Sigmoid colon (tissue), 7 donors: ENCODE data around the gene PRKCZ. TPM values are rescaled to one million over a fixed set of nuclear protein-coding genes. Genes with fewer than 3 reads are reported as not detected.

Experiments
- DNase-seq: peaks from one replicate; pipeline ENCODE4 v3.0.0-alpha.2; 2019
- H3K27ac ChIP-seq, 4 donors: fragments of 200-600 bp; sonication (generic); one replicate each; pipeline ENCODE4 v1.5.1; 2016 to 2019; ENCODE audit warnings: mild to moderate bottlenecking in 1 of 4
- H3K27me3 ChIP-seq, 3 donors: fragments of 200-600 bp; sonication (generic); one replicate each; pipeline ENCODE4 v1.5.1; 2019; ENCODE audit warnings: mild to moderate bottlenecking in 1 of 3
- H3K36me3 ChIP-seq, 4 donors: fragments of 200-600 bp; sonication (generic); one replicate each; pipeline ENCODE4 v1.5.1; 2016 to 2019
- H3K4me1 ChIP-seq, 4 donors: fragments of 200-600 bp; sonication (generic); one replicate each; pipeline ENCODE4 v1.5.1; 2017 to 2019
- H3K4me3 ChIP-seq, 4 donors: fragments of 200-600 bp; sonication (generic); one replicate each; pipeline ENCODE4 v1.5.1; 2017 to 2019; ENCODE audit warnings: mild to moderate bottlenecking in 2 of 4, moderate library complexity in 1 of 4
- H3K9me3 ChIP-seq, 4 donors: fragments of 200-600 bp in 3 of 4; sonication (generic) in 3 of 4; one replicate each; pipeline versions ENCODE4 v1.5.1 to v1.6.1; 2013 to 2019
- CTCF ChIP-seq, 4 experiments: fragments of 450-650 bp in 3 of 4; fragments of 200-600 bp in 1 of 4; IDR thresholded peaks; one replicate each; pipeline ENCODE4 v1.5.1; 2016 to 2019; ENCODE audit warnings: antibody characterized with exemption in 4 of 4, mild to moderate bottlenecking in 3 of 4, moderate library complexity in 2 of 4
- EP300 ChIP-seq, 4 donors: sonication (generic); formaldehyde crosslinking; IDR thresholded peaks; one replicate each; pipeline ENCODE4 v1.6.1; 2017; ENCODE audit warnings: antibody characterized with exemption in 4 of 4
- POLR2A ChIP-seq, 2 donors: fragments of 450-650 bp; IDR thresholded peaks; one replicate each; pipeline ENCODE4 v1.6.1; 2016; ENCODE audit warnings: antibody characterized with exemption in 2 of 2, mild to moderate bottlenecking in 2 of 2, moderate library complexity in 2 of 2
- POLR2AphosphoS5 ChIP-seq, 4 donors: sonication (generic); formaldehyde crosslinking; IDR thresholded peaks; one replicate each; pipeline ENCODE4 v1.6.1; 2017; ENCODE audit warnings: antibody characterized with exemption in 4 of 4
- WGBS, 2 donors: extraction: QIAGEN DNeasy Blood & Tissue Kit; methylation state at CpG; one replicate each; pipeline ENCODE4 v1.1.7; 2013; 5-methylcytosine and 5-hydroxymethylcytosine counted together
- intact Hi-C: fragments of 100-400 bp; cut with DNase I; formaldehyde crosslinking; loops from one replicate; pipeline ENCODE4 v1.15.1; 2023
- polyA plus RNA-seq, 3 donors: library from polyadenylated mRNA; stranded (reverse); fragments of 200-250 nt; gene quantifications; one replicate each; pipeline ENCODE4 v1.2.3, GENCODE V29; 2013
- total RNA-seq, 4 donors: library from RNA; depleted of rRNA; stranded (reverse); fragments of >200 nt; gene quantifications; one replicate each; pipeline ENCODE4 v1.1.0, GENCODE V29; 2016
- donor health status: healthy with polysubstance abuse.
- donor health status: Bipolar disorder and iron deficiency.
- donor health status: healthy.

The PRKCZ gene
- total and polyA plus RNA-seq, 7 donors: 1.4 to 52.9 (median 4.8) TPM

- DNase-seq: no peak
- H3K4me3 ChIP-seq: peak overlapping the region in 2 of 4 donors; percentile 25 to 30
- WGBS, 2 donors: 11 to 14% methylated on average over 61 of the region's 61 CpGs
- no peak overlapping the region for H3K27ac ChIP-seq
- H3K9me3 ChIP-seq: no peaks in the 10 kb centered on the region
- intact Hi-C loops: no loop called here
- H3K27me3 ChIP-seq: peaks cover 42 to 97% (median 81%) of the 10 kb centered on the region in 3 donors
- no peak for TF ChIP-seq EP300 (IDR thresholded peaks at IDR 0.05)
- no peak for TF ChIP-seq POLR2AphosphoS5 (IDR thresholded peaks at IDR 0.05)
- TF ChIP-seq POLR2A (IDR thresholded peaks at IDR 0.05): no peak
- TF ChIP-seq CTCF (IDR thresholded peaks at IDR 0.05): no peak
- H3K36me3 ChIP-seq: no peaks in the 10 kb centered on the region
- peaks cover 0 to 11% (median 8%) of the 10 kb centered on the region in 4 donors for H3K4me1 ChIP-seq
Measured at GRCh38 chr1:2019571-2020309, 30.5 kb upstream of the PRKCZ start.

GRCh38 chr1:2020310-2020655 lies 29.9 kb upstream of the PRKCZ start:
- Histone ChIP-seq H3K4me3 (no peak overlapping the region), H3K27me3 (peaks cover 43 to 97% (median 83%) of the 10 kb centered on the region in 3 donors), H3K4me1 (peaks cover 0 to 13% (median 10%) of the 10 kb centered on the region in 4 donors), H3K36me3 (no peaks in the 10 kb centered on the region), H3K27ac (no peak overlapping the region), H3K9me3 (no peaks in the 10 kb centered on the region)
- no peak for DNase-seq
- 82 to 85% methylated on average over 11 of the region's 11 CpGs for WGBS, 2 donors
- intact Hi-C loops: no loop called here
- no peak for TF ChIP-seq CTCF (IDR thresholded peaks at IDR 0.05)
- TF ChIP-seq EP300 (IDR thresholded peaks at IDR 0.05): no peak

- no peak for TF ChIP-seq CTCF (IDR thresholded peaks at IDR 0.05)
- no peak for TF ChIP-seq EP300 (IDR thresholded peaks at IDR 0.05)
- TF ChIP-seq POLR2A (IDR thresholded peaks at IDR 0.05): no peak
- TF ChIP-seq POLR2AphosphoS5 (IDR thresholded peaks at IDR 0.05): no peak
- intact Hi-C loops: no loop called here
- DNase-seq: no peak
Measured at GRCh38 chr1:2021550-2021949, 28.7 kb upstream of the PRKCZ start.

GRCh38 chr1:2022063-2022770 lies 28.0 kb upstream of the PRKCZ start:
- H3K9me3 ChIP-seq: no peaks in the 10 kb centered on the region
- H3K27ac ChIP-seq: no peak overlapping the region
- 68 to 76% methylated on average over 21 of the region's 21 CpGs for WGBS, 2 donors
- DNase-seq: no peak
- TF ChIP-seq POLR2A (IDR thresholded peaks at IDR 0.05) (no peak), CTCF (IDR thresholded peaks at IDR 0.05) (no peak)
- intact Hi-C loops: no loop called here
- no peak overlapping the region for H3K4me3 ChIP-seq
- peaks cover 45 to 80% (median 77%) of the 10 kb centered on the region in 3 donors for H3K27me3 ChIP-seq
- H3K4me1 ChIP-seq: peaks cover 0 to 19% (median 17%) of the 10 kb centered on the region in 4 donors
- H3K36me3 ChIP-seq: no peaks in the 10 kb centered on the region

More at GRCh38 chr1:2021550-2021949, 28.7 kb upstream of the PRKCZ start:
- WGBS, 2 donors: 89 to 91% methylated on average over 25 of the region's 25 CpGs
- Histone ChIP-seq H3K36me3 (no peaks in the 10 kb centered on the region), H3K4me1 (peaks cover 0 to 19% (median 17%) of the 10 kb centered on the region in 4 donors), H3K9me3 (no peaks in the 10 kb centered on the region), H3K27me3 (peaks cover 45 to 87% (median 78%) of the 10 kb centered on the region in 3 donors), H3K4me3 (no peak overlapping the region), H3K27ac (no peak overlapping the region)
